GM12878 (cell line): ENCODE results near the gene ELOA. TPM values are rescaled to one million over a fixed set of nuclear protein-coding genes. Genes with fewer than 3 reads are reported as not detected.

Experiments
- CHD2 ChIP-seq: IDR thresholded peaks from 2 replicates; pipeline ENCODE4 v1.6.1; 2011; ENCODE audit warnings: low read depth, low read length, improper control_type of control experiment, borderline replicate concordance
- CREM ChIP-seq: IDR thresholded peaks from 2 replicates; pipeline ENCODE4 v1.6.1; 2014; ENCODE audit warnings: antibody characterized with exemption, low read depth
- FOS ChIP-seq: IDR thresholded peaks from 3 replicates; pipeline ENCODE4 v1.6.1; 2011; ENCODE audit warnings: borderline replicate concordance; ENCODE audit not compliant: insufficient read length; ENCODE audit errors: extremely low read depth
- HDAC6 ChIP-seq: fragments of 200-600 bp; sonication (generic); IDR thresholded peaks from one replicate; pipeline ENCODE4 v1.8.0; 2017; ENCODE audit warnings: antibody characterized with exemption; ENCODE audit not compliant: unreplicated experiment
- JUNB ChIP-seq: IDR thresholded peaks from 2 replicates; pipeline ENCODE4 v1.6.1; 2016; ENCODE audit warnings: antibody characterized with exemption, mild to moderate bottlenecking
- MYB ChIP-seq: fragments of 150-350 bp; IDR thresholded peaks from 2 replicates; pipeline ENCODE4 v1.6.1; 2014; ENCODE audit warnings: mild to moderate bottlenecking, low read depth, low read length, borderline replicate concordance
- NFYA ChIP-seq: IDR thresholded peaks from 2 replicates; pipeline ENCODE4 v1.6.1; 2011; ENCODE audit warnings: low read depth, mild to moderate bottlenecking, low read length, improper control_type of control experiment, borderline replicate concordance
- NR2C1 ChIP-seq: fragments of 450-650 bp; IDR thresholded peaks from 2 replicates; pipeline ENCODE4 v1.6.1; 2017; ENCODE audit warnings: antibody characterized with exemption, mild to moderate bottlenecking, moderate library complexity
- NRF1 ChIP-seq: conservative IDR thresholded peaks from 2 replicates; pipeline ENCODE4 v1.6.1; 2011; ENCODE audit warnings: mild to moderate bottlenecking, low read depth, low read length, improper control_type of control experiment
- RAD21 ChIP-seq: IDR thresholded peaks from 2 replicates; pipeline ENCODE4 v1.6.1; 2011; ENCODE audit warnings: mild to moderate bottlenecking, low read depth, low read length, moderate library complexity; ENCODE audit not compliant: insufficient read depth
- RCOR1 ChIP-seq: conservative IDR thresholded peaks from 2 replicates; pipeline ENCODE4 v1.6.1; 2012; ENCODE audit warnings: low read depth, low read length, improper control_type of control experiment
- RUNX3 ChIP-seq: IDR thresholded peaks from 2 replicates; pipeline ENCODE4 v1.6.1; 2012; ENCODE audit warnings: low read length, inconsistent platforms
- SMAD1 ChIP-seq: fragments of 450-650 bp; IDR thresholded peaks from 2 replicates; pipeline ENCODE4 v1.6.1; 2018; ENCODE audit warnings: mild to moderate bottlenecking, low read depth; ENCODE audit not compliant: partially characterized antibody
- SMAD5 ChIP-seq: IDR thresholded peaks from 2 replicates; pipeline ENCODE4 v1.6.1; 2016; ENCODE audit warnings: antibody characterized with exemption, low read depth
- SPI1 ChIP-seq: IDR thresholded peaks from 2 replicates; pipeline ENCODE4 v1.6.1; 2011; ENCODE audit warnings: low read depth, mild to moderate bottlenecking, low read length, moderate library complexity, borderline replicate concordance; ENCODE audit not compliant: insufficient read depth
- TAF1 ChIP-seq: IDR thresholded peaks from 2 replicates; pipeline ENCODE4 v1.6.1; 2011; ENCODE audit warnings: mild to moderate bottlenecking, low read depth, low read length, borderline replicate concordance
- TBL1XR1 ChIP-seq: IDR thresholded peaks from 2 replicates; pipeline ENCODE4 v1.6.1; 2012; ENCODE audit warnings: low read depth, low read length, improper control_type of control experiment
- WRNIP1 ChIP-seq: IDR thresholded peaks from 2 replicates; pipeline ENCODE4 v1.6.1; 2011; ENCODE audit warnings: low read depth, low read length, improper control_type of control experiment, borderline replicate concordance
- polyA plus RNA-seq, 11 experiments: library from polyadenylated mRNA; depleted of rRNA in 4 of 11; unstranded in 6 of 11; stranded (reverse) in 5 of 11; fragments of >200 nt; fragmentation: Nextera tagmentation in 4 of 11; fragmentation: Illumina TruSeq in 1 of 11; extraction: Ambion mirVana in 4 of 11; extraction: Trizol in 1 of 11; gene quantifications; 1 replicate in 1 of 11; 2 replicates in 10 of 11; pipeline versions ENCODE4 v1.2.1 to v1.2.3, GENCODE V29; 2011 to 2016; ENCODE audit warnings: inconsistent platforms in 2 of 11, missing spikeins in 2 of 11, low read depth in 1 of 11
- total RNA-seq, 4 experiments: library from RNA; depleted of rRNA in 3 of 4; stranded (reverse); fragments of >200 nt in 3 of 4; fragmentation: Illumina TruSeq in 1 of 4; extraction: Trizol in 1 of 4; gene quantifications; 2 replicates each; pipeline versions ENCODE4 v1.2.1 to v1.2.3, GENCODE V29; 2013 to 2021
- TF ChIP-seq, protein P1 (sequence below): fragments of 450-650 bp; IDR thresholded peaks from 2 replicates; pipeline ENCODE4 v1.6.1; 2017; ENCODE audit warnings: mild to moderate bottlenecking, moderate library complexity
- TF ChIP-seq, protein P2 (sequence below): IDR thresholded peaks from 2 replicates; pipeline ENCODE4 v1.6.1; 2012; ENCODE audit warnings: low read depth, low read length, improper control_type of control experiment
- TF ChIP-seq, protein P3 (sequence below): fragments of 150-350 bp; IDR thresholded peaks from 2 replicates; pipeline ENCODE4 v1.6.1; 2014; ENCODE audit warnings: mild to moderate bottlenecking, low read depth, low read length

ELOA gene
- total and polyA plus RNA-seq, 10 of the 15 experiments (the other 5 are each of a cell fraction or from before 2014, with no cell fraction given), result 20.1 to 63.6 (median 39.8) TPM

GRCh38 chr1:23800400-23801337 is 57.4 kb downstream of the ELOA start, which contains the start of gene GALE (continued):
- no peak for TF ChIP-seq NFYA
- 0 out of 2 replicates have a peak, but pooled peaks have one; percentile 15 for TF ChIP-seq TBL1XR1
- no peak for TF ChIP-seq NRF1
- TF ChIP-seq RUNX3, result peak; percentile 62
- TF ChIP-seq HDAC6, result no peak
- TF ChIP-seq, protein P1, sequence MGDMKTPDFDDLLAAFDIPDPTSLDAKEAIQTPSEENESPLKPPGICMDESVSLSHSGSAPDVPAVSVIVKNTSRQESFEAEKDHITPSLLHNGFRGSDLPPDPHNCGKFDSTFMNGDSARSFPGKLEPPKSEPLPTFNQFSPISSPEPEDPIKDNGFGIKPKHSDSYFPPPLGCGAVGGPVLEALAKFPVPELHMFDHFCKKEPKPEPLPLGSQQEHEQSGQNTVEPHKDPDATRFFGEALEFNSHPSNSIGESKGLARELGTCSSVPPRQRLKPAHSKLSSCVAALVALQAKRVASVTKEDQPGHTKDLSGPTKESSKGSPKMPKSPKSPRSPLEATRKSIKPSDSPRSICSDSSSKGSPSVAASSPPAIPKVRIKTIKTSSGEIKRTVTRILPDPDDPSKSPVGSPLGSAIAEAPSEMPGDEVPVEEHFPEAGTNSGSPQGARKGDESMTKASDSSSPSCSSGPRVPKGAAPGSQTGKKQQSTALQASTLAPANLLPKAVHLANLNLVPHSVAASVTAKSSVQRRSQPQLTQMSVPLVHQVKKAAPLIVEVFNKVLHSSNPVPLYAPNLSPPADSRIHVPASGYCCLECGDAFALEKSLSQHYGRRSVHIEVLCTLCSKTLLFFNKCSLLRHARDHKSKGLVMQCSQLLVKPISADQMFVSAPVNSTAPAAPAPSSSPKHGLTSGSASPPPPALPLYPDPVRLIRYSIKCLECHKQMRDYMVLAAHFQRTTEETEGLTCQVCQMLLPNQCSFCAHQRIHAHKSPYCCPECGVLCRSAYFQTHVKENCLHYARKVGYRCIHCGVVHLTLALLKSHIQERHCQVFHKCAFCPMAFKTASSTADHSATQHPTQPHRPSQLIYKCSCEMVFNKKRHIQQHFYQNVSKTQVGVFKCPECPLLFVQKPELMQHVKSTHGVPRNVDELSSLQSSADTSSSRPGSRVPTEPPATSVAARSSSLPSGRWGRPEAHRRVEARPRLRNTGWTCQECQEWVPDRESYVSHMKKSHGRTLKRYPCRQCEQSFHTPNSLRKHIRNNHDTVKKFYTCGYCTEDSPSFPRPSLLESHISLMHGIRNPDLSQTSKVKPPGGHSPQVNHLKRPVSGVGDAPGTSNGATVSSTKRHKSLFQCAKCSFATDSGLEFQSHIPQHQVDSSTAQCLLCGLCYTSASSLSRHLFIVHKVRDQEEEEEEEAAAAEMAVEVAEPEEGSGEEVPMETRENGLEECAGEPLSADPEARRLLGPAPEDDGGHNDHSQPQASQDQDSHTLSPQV, result no peak
- TF ChIP-seq MYB, result no peak
- TF ChIP-seq, protein P2, sequence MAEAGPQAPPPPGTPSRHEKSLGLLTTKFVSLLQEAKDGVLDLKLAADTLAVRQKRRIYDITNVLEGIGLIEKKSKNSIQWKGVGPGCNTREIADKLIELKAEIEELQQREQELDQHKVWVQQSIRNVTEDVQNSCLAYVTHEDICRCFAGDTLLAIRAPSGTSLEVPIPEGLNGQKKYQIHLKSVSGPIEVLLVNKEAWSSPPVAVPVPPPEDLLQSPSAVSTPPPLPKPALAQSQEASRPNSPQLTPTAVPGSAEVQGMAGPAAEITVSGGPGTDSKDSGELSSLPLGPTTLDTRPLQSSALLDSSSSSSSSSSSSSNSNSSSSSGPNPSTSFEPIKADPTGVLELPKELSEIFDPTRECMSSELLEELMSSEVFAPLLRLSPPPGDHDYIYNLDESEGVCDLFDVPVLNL, result peak; percentile 50; the same call in 1 of the 2 replicates
- TF ChIP-seq CREM, result peak; percentile 97
- peak; percentile 72 for TF ChIP-seq NR2C1
- no peak for TF ChIP-seq FOS
- TF ChIP-seq, protein P3, sequence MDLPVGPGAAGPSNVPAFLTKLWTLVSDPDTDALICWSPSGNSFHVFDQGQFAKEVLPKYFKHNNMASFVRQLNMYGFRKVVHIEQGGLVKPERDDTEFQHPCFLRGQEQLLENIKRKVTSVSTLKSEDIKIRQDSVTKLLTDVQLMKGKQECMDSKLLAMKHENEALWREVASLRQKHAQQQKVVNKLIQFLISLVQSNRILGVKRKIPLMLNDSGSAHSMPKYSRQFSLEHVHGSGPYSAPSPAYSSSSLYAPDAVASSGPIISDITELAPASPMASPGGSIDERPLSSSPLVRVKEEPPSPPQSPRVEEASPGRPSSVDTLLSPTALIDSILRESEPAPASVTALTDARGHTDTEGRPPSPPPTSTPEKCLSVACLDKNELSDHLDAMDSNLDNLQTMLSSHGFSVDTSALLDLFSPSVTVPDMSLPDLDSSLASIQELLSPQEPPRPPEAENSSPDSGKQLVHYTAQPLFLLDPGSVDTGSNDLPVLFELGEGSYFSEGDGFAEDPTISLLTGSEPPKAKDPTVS, result no peak
- TF ChIP-seq TAF1, result peak; percentile 73; the same call in 1 of the 2 replicates
- TF ChIP-seq RAD21, result no peak
- TF ChIP-seq SPI1, result peak; percentile 72; the same call in 1 of the 2 replicates
- no peak for TF ChIP-seq SMAD1
- TF ChIP-seq RCOR1, result no peak
- peak; percentile 51; the same call in 1 of the 2 replicates for TF ChIP-seq CHD2
- no peak for TF ChIP-seq JUNB
- TF ChIP-seq SMAD5, result no peak
- TF ChIP-seq WRNIP1, result no peak
